ENCODE data around the gene EXOSC9.

- TF ChIP-seq CTCF (IDR thresholded peaks at IDR 0.05; ENCODE audit: low read depth, low read length, missing input control) (no peak), TAF1 (conservative IDR thresholded peaks at IDR 0.05) (peak; percentile 90), SP1 (IDR thresholded peaks at IDR 0.05) (peak; percentile 88), YY1 (IDR thresholded peaks at IDR 0.05) (peak; percentile 63), RAD21 (IDR thresholded peaks at IDR 0.05) (peak; percentile 32 to 47), JUND (IDR thresholded peaks at IDR 0.05) (no peak), EGR1 (IDR thresholded peaks at IDR 0.05; ENCODE audit: low read depth in 2 of 2) (peak in 1 of 2 donors; percentile 25), NR2F2 (IDR thresholded peaks at IDR 0.05) (no peak), FOXA1 (IDR thresholded peaks at IDR 0.05) (peak; percentile 22)
- TF ChIP-seq, protein P1, sequence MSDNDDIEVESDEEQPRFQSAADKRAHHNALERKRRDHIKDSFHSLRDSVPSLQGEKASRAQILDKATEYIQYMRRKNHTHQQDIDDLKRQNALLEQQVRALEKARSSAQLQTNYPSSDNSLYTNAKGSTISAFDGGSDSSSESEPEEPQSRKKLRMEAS (IDR thresholded peaks at IDR 0.05): peak; percentile 51
- TF ChIP-seq, protein P2, sequence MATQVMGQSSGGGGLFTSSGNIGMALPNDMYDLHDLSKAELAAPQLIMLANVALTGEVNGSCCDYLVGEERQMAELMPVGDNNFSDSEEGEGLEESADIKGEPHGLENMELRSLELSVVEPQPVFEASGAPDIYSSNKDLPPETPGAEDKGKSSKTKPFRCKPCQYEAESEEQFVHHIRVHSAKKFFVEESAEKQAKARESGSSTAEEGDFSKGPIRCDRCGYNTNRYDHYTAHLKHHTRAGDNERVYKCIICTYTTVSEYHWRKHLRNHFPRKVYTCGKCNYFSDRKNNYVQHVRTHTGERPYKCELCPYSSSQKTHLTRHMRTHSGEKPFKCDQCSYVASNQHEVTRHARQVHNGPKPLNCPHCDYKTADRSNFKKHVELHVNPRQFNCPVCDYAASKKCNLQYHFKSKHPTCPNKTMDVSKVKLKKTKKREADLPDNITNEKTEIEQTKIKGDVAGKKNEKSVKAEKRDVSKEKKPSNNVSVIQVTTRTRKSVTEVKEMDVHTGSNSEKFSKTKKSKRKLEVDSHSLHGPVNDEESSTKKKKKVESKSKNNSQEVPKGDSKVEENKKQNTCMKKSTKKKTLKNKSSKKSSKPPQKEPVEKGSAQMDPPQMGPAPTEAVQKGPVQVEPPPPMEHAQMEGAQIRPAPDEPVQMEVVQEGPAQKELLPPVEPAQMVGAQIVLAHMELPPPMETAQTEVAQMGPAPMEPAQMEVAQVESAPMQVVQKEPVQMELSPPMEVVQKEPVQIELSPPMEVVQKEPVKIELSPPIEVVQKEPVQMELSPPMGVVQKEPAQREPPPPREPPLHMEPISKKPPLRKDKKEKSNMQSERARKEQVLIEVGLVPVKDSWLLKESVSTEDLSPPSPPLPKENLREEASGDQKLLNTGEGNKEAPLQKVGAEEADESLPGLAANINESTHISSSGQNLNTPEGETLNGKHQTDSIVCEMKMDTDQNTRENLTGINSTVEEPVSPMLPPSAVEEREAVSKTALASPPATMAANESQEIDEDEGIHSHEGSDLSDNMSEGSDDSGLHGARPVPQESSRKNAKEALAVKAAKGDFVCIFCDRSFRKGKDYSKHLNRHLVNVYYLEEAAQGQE (IDR thresholded peaks at IDR 0.05): peak; percentile 70
- TF ChIP-seq, protein P3, sequence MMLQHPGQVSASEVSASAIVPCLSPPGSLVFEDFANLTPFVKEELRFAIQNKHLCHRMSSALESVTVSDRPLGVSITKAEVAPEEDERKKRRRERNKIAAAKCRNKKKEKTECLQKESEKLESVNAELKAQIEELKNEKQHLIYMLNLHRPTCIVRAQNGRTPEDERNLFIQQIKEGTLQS (IDR thresholded peaks at IDR 0.05): no peak
- TF ChIP-seq, protein P4, sequence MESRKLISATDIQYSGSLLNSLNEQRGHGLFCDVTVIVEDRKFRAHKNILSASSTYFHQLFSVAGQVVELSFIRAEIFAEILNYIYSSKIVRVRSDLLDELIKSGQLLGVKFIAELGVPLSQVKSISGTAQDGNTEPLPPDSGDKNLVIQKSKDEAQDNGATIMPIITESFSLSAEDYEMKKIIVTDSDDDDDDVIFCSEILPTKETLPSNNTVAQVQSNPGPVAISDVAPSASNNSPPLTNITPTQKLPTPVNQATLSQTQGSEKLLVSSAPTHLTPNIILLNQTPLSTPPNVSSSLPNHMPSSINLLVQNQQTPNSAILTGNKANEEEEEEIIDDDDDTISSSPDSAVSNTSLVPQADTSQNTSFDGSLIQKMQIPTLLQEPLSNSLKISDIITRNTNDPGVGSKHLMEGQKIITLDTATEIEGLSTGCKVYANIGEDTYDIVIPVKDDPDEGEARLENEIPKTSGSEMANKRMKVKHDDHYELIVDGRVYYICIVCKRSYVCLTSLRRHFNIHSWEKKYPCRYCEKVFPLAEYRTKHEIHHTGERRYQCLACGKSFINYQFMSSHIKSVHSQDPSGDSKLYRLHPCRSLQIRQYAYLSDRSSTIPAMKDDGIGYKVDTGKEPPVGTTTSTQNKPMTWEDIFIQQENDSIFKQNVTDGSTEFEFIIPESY (IDR thresholded peaks at IDR 0.05): peak; percentile 68
Observed at GRCh38 chr4:121823505-121824170, 22.5 kb downstream of the EXOSC9 start, which contains the start of gene CCNA2.
